ENCODE data around the gene LRP5. TPM values are rescaled to one million over a fixed set of nuclear protein-coding genes. Genes with fewer than 3 reads are reported as not detected.
"Not testable (repeated sequence)": the region's sequence is repeated elsewhere in the genome, so short reads cannot be mapped to it uniquely, and the experiment has no call there.

LRP5 gene
- total RNA-seq, 2 experiments from 2014 or later: 10.5 to 15.3 TPM

DNA sequence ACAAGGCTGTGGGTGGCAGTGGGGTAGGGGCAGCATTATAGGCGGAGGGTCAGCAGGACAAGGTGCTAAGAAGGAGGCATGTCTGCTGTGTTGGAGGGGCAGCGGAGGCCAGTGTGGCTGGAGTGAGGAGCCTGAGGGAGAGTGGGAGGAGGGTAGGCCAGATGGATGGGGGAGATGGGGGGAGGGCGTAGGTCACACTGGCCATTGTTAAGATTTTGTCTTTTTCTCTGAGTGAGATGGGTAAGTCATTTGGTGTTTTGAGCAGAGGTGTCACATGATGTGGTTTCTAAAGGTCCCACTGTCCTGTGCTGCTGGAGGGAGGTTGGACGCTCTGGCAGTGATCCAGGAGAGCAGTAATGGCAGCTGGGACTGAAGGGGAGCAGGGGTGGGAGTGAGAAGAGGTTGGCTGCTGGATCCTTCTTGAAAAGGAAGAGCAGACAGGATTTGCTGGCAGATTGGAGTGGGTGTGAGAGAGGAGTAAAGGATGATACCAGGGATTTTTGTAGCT, 158.0 kb downstream of the LRP5 start:
- CTCF ChIA-PET: no interaction called here

DNA sequence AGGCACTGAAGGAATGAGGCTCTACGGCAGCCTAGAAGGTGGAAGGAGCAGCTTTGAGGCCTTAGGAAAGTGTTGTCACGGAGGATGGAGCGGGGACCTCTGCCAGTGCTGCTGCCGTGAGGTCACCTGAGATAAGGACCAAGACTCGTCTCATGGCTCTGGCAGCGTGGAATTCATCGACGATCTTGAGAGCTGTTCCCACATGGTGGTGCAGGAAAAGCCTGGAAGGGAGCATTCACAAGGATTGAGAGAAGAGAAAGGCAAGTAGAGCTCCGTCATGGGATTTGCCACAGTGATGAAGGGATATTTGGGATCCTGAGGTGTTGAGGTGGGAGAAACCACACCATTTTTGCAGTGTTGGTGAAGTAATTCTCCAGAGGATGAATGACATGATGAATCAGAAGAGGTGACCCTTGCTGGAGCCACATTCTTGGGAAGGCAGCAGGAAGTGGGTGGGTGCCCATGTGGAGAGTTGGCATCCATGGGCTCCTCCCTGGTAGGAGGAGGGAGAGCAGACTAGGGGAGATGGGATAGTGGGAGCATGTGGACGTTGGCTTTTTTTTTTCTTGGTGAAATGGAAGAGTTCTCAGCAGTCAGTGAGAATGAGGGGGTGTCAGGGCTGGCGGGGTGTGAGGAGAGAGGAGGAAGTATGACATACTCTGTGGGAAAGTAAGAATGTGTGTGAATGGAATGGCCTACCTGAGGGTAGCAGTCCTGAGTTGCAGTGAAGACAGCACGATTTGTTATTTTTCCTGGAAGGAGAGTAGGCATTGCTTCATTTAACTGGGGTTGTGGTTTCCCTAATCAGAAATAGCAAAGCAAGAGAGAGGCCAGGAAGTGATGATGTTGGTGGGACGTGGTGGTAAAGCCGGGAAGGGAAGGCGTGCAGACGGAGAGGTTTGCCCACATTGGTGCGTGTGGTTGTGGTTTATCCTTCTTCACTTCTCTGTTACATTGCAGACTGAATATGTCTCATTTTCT, 159.3 kb downstream of the LRP5 start:
- peaks cover 2% of the 10 kb centered on the region for H3K9me3 Mint-ChIP-seq
- peak overlapping the region; percentile 86 for H3K27ac Mint-ChIP-seq
- peak; percentile 74 for ATAC-seq
- H3K27me3 Mint-ChIP-seq: no peaks in the 10 kb centered on the region
- peak overlapping the region; percentile 62 for H3K4me3 Mint-ChIP-seq
- DNase-seq: peak; percentile 78
- TF ChIP-seq, protein P1, sequence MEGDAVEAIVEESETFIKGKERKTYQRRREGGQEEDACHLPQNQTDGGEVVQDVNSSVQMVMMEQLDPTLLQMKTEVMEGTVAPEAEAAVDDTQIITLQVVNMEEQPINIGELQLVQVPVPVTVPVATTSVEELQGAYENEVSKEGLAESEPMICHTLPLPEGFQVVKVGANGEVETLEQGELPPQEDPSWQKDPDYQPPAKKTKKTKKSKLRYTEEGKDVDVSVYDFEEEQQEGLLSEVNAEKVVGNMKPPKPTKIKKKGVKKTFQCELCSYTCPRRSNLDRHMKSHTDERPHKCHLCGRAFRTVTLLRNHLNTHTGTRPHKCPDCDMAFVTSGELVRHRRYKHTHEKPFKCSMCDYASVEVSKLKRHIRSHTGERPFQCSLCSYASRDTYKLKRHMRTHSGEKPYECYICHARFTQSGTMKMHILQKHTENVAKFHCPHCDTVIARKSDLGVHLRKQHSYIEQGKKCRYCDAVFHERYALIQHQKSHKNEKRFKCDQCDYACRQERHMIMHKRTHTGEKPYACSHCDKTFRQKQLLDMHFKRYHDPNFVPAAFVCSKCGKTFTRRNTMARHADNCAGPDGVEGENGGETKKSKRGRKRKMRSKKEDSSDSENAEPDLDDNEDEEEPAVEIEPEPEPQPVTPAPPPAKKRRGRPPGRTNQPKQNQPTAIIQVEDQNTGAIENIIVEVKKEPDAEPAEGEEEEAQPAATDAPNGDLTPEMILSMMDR (IDR thresholded peaks at IDR 0.05): no peak
- POLR2A ChIA-PET: interaction anchor here (1.4 kb wide), 1 partner anchor 9 kb away, joined by 6 read pairs; no protein-coding TSS in a partner anchor
- intact Hi-C loops (cut with micrococcal nuclease): no loop called here
- H3K36me3 Mint-ChIP-seq (ENCODE audit: low read depth): peaks cover 52% of the 10 kb centered on the region
- H3K4me1 Mint-ChIP-seq (ENCODE audit: low read depth): peaks cover 75% of the 10 kb centered on the region
- CTCF ChIA-PET: no interaction called here

More for the DNA sequence above, 158.0 kb downstream of the LRP5 start:
- no peaks in the 10 kb centered on the region for H3K27me3 Mint-ChIP-seq
- POLR2A ChIA-PET: interaction anchor here (1.2 to 1.4 kb wide), 2 partner anchors 8 to 11 kb away, joined by 4 to 6 read pairs; no protein-coding TSS in a partner anchor
- H3K36me3 Mint-ChIP-seq (ENCODE audit: low read depth): peaks cover 49% of the 10 kb centered on the region
- ATAC-seq (no peak), DNase-seq (peak; percentile 12)
- H3K9me3 Mint-ChIP-seq: peaks cover 2% of the 10 kb centered on the region
- TF ChIP-seq, protein P1 (IDR thresholded peaks at IDR 0.05): no peak
- H3K27ac Mint-ChIP-seq: peak overlapping the region; percentile 58
- intact Hi-C loops (cut with micrococcal nuclease): no loop called here
- H3K4me1 Mint-ChIP-seq (ENCODE audit: low read depth): peaks cover 83% of the 10 kb centered on the region
- no peak overlapping the region for H3K4me3 Mint-ChIP-seq

DNA sequence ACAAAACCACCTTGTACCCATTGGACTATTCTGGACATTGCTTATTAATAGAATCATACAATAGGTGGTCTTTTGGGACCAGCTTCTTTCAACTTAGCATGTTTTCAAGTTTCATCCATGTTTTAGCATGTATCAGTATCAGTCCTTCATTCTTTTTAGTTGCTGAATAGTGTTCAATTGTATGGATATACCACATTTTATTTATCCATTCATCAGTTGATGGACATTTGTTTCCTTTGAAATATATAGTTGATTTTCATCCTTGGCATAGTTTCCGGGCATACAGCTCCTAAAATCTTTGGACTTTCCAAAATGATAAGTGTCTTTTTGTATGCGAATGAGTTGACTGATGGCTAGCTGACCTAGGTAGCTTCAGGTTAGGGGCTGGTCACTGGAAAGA, 160.4 kb downstream of the LRP5 start:
- Mint-ChIP-seq H3K9me3 (peaks cover 2% of the 10 kb centered on the region), H3K27me3 (no peaks in the 10 kb centered on the region), H3K36me3 (ENCODE audit: low read depth) (peaks cover 58% of the 10 kb centered on the region), H3K4me1 (ENCODE audit: low read depth) (peaks cover 75% of the 10 kb centered on the region), H3K27ac (peak overlapping the region; percentile 86), H3K4me3 (no peak overlapping the region)
- intact Hi-C loops (cut with micrococcal nuclease): no loop called here
- DNase-seq (no peak), ATAC-seq (no peak)
- ChIA-PET POLR2A (no interaction called here), CTCF (interaction anchor here (1.2 to 1.5 kb wide), 2 partner anchors 34 to 111 kb away, joined by 4 read pairs; no protein-coding TSS in a partner anchor)
- TF ChIP-seq, protein P1 (IDR thresholded peaks at IDR 0.05): no peak

DNA sequence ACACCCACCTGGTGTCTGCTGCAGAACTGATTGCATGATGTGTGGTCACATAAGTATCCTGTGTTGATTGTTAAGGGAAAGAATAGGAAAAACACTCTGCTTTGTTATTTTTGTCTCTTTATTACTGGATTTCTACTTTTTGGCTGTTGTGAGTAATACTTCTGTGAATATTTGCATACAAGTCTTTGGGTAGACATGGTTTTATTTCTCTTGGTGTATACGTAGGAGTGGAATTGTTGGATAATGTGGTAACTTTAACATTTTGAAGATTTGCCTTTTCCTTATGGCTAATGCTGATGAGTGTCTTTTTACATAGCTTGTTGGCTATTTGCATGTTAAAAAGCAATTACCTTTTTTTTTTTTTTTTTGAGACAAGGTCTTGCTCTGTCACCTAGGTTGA, 161.3 kb downstream of the LRP5 start:
- H3K36me3 Mint-ChIP-seq (ENCODE audit: low read depth): peaks cover 62% of the 10 kb centered on the region
- H3K27ac Mint-ChIP-seq: peak overlapping the region; percentile 86
- H3K9me3 Mint-ChIP-seq: peaks cover 2% of the 10 kb centered on the region
- TF ChIP-seq, protein P1 (IDR thresholded peaks at IDR 0.05): no peak
- H3K4me1 Mint-ChIP-seq (ENCODE audit: low read depth): peaks cover 69% of the 10 kb centered on the region
- no peaks in the 10 kb centered on the region for H3K27me3 Mint-ChIP-seq
- DNase-seq (no peak), ATAC-seq (no peak)
- CTCF ChIA-PET: interaction anchor here (0.6 to 1.5 kb wide), 3 partner anchors 32 to 111 kb away, joined by 3 to 4 read pairs (median 4); no protein-coding TSS in a partner anchor
- intact Hi-C loops (cut with micrococcal nuclease): no loop called here
- POLR2A ChIA-PET: interaction anchor here (0.7 kb wide), 1 partner anchor 90 kb away, joined by 4 read pairs; no protein-coding TSS in a partner anchor
- H3K4me3 Mint-ChIP-seq: no peak overlapping the region

DNA sequence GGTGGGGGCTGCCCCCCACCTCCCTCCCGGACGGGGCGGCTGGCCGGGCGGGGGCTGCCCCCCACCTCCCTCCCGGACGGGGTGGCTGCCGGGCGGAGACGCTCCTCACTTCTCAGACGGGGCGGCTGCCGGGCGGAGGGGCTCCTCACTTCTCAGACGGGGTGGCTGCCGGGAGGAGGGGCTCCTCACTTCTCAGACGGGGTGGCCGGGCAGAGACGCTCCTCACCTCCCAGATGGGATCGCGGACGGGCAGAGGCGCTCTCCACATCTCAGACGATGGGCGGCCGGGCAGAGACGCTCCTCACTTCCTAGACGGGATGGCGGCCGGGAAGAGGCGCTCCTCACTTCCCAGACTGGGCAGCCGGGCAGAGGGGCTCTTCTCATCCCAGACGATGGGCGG, 163.2 kb downstream of the LRP5 start:
- H3K9me3 Mint-ChIP-seq; H3K27me3 Mint-ChIP-seq; intact Hi-C loops (cut with micrococcal nuclease); POLR2A ChIA-PET; H3K4me3 Mint-ChIP-seq; H3K27ac Mint-ChIP-seq; DNase-seq; ATAC-seq; CTCF ChIA-PET: not testable (repeated sequence)
- Mint-ChIP-seq H3K4me1 (ENCODE audit: low read depth) (peaks cover 67% of the 10 kb centered on the region), H3K36me3 (ENCODE audit: low read depth) (peaks cover 73% of the 10 kb centered on the region)
